K562 (cell line): ENCODE measurements around the gene ASIC3. TPM values are rescaled to one million over a fixed set of nuclear protein-coding genes. Genes with fewer than 3 reads are reported as not detected.

Source experiments
- ADNP ChIP-seq: fragments of 200-800 bp; sonication (Bioruptor generic); IDR thresholded peaks from 2 replicates; pipeline ENCODE4 v1.6.1; 2016; ENCODE audit warnings: missing genetic modification characterization, missing compliant biosample characterization
- ARID4B ChIP-seq: sonication (generic); formaldehyde crosslinking; IDR thresholded peaks from 2 replicates; pipeline ENCODE4 v1.8.0; 2022; ENCODE audit warnings: mild to moderate bottlenecking, missing genetic modification reagents
- ATF1 ChIP-seq, 2 experiments: fragments of 450-650 bp in 1 of 2; IDR thresholded peaks; 2 replicates each; pipeline ENCODE4 v1.6.1; 2016; ENCODE audit warnings: missing compliant biosample characterization in 1 of 2, missing genetic modification characterization in 1 of 2
- C11orf30 ChIP-seq: fragments of 450-650 bp; IDR thresholded peaks from 2 replicates; pipeline ENCODE4 v1.6.1; 2016; ENCODE audit warnings: low read depth, mild to moderate bottlenecking
- CBX8 ChIP-seq: fragments of 200-600 bp; sonication (generic); IDR thresholded peaks from 2 replicates; pipeline ENCODE4 v1.6.1; 2012; ENCODE audit warnings: borderline replicate concordance, mixed run types, low read depth, mild to moderate bottlenecking, moderate library complexity, mixed read lengths, low read length, control low read depth, inconsistent platforms; ENCODE audit not compliant: poor library complexity, severe bottlenecking; ENCODE audit errors: extremely low read depth
- CC2D1A ChIP-seq: fragments of 450-650 bp; IDR thresholded peaks from 2 replicates; pipeline ENCODE4 v1.6.1; 2017; ENCODE audit warnings: mild to moderate bottlenecking
- COPS2 ChIP-seq: fragments of 450-650 bp; conservative IDR thresholded peaks from 2 replicates; pipeline ENCODE4 v1.6.1; 2016; ENCODE audit warnings: mild to moderate bottlenecking, moderate library complexity
- DEAF1 ChIP-seq: fragments of 450-650 bp; formaldehyde crosslinking; IDR thresholded peaks from 2 replicates; pipeline ENCODE4 v1.4.0; 2020; ENCODE audit warnings: mild to moderate bottlenecking, moderate library complexity
- HDAC1 ChIP-seq, 2 experiments: fragments of 450-650 bp; IDR thresholded peaks; 2 replicates each; pipeline ENCODE4 v1.6.1; 2016 to 2017; ENCODE audit warnings: inconsistent platforms in 1 of 2, mild to moderate bottlenecking in 1 of 2, moderate library complexity in 1 of 2
- HSF4 ChIP-seq: fragments of 250-450 bp; sonication (Bioruptor Pico); IDR thresholded peaks from 2 replicates; pipeline ENCODE4 v2.1.2; 2022; ENCODE audit warnings: mild to moderate bottlenecking, moderate library complexity, borderline replicate concordance
- MTF1 ChIP-seq: fragments of 250-450 bp; sonication (Bioruptor Pico); IDR thresholded peaks from 2 replicates; pipeline ENCODE4 v1.9.0; 2021; ENCODE audit warnings: moderate library complexity, mild to moderate bottlenecking, inconsistent platforms, borderline replicate concordance
- NFRKB ChIP-seq: fragments of 450-650 bp; IDR thresholded peaks from 2 replicates; pipeline ENCODE4 v1.6.1; 2016; ENCODE audit warnings: low read depth
- OTX1 ChIP-seq: fragments of 450-650 bp; formaldehyde crosslinking; IDR thresholded peaks from 2 replicates; pipeline ENCODE4 v1.4.0; 2022; ENCODE audit warnings: mild to moderate bottlenecking
- PCBP2 ChIP-seq: fragments of 200-400 bp; formaldehyde crosslinking; IDR thresholded peaks from 2 replicates; pipeline ENCODE4 v1.6.1; 2018; ENCODE audit warnings: low read length, low read depth, mild to moderate bottlenecking, moderate library complexity; ENCODE audit not compliant: poor library complexity, severe bottlenecking
- THAP12 ChIP-seq: fragments of 250-450 bp; sonication (Bioruptor Pico); IDR thresholded peaks from 2 replicates; pipeline ENCODE4 v1.9.0; 2021; ENCODE audit warnings: mild to moderate bottlenecking, inconsistent platforms
- ZBTB26 ChIP-seq: fragments of 450-650 bp; formaldehyde crosslinking; IDR thresholded peaks from 2 replicates; pipeline ENCODE4 v1.4.0; 2022; ENCODE audit warnings: missing genetic modification characterization
- ZNF232 ChIP-seq: sonication (generic); formaldehyde crosslinking; IDR thresholded peaks from 2 replicates; pipeline ENCODE4 v1.8.0; 2022; ENCODE audit warnings: mild to moderate bottlenecking, missing genetic modification reagents
- ZNF644 ChIP-seq: fragments of 200-800 bp; sonication (Bioruptor generic); IDR thresholded peaks from 2 replicates; pipeline ENCODE4 v1.6.1; 2016; ENCODE audit warnings: low read depth, missing genetic modification characterization, missing compliant biosample characterization
- polyA plus RNA-seq, 8 experiments: library from polyadenylated mRNA; depleted of rRNA in 4 of 8; stranded (reverse) in 5 of 8; unstranded in 3 of 8; fragments of >200 nt; fragmentation: Nextera tagmentation in 2 of 8; fragmentation: Illumina TruSeq in 1 of 8; extraction: Ambion mirVana in 2 of 8; extraction: Trizol in 1 of 8; gene quantifications; 2 replicates each; pipeline versions ENCODE4 v1.2.1 to v1.2.3, GENCODE V29; 2011 to 2014; ENCODE audit warnings: inconsistent platforms in 1 of 8, missing spikeins in 1 of 8
- total RNA-seq, 7 experiments: library from RNA; depleted of rRNA in 6 of 7; stranded (reverse); fragments of >200 nt in 6 of 7; fragmentation: Illumina TruSeq in 2 of 7; extraction: Trizol in 2 of 7; gene quantifications; 2 replicates each; pipeline versions ENCODE4 v1.2.1 to v1.2.3, GENCODE V29; 2011 to 2021; ENCODE audit warnings: low replicate concordance in 1 of 7

Gene ASIC3
- total and polyA plus RNA-seq, 9 of the 15 experiments (the other 6 are each of a cell fraction or from before 2014, with no cell fraction given), result 0.11 to 5.0 (median 0.87) TPM

GRCh38 chr7:151080522-151081169 is 32.3 kb downstream of the ASIC3 start, which contains the start of gene FASTK (continued):
- TF ChIP-seq OTX1 (CRISPR knock-in tag) (peak; percentile 78), ZNF644 (tag) (peak; percentile 83; the same call in 1 of the 2 replicates), C11orf30 (no peak), CBX8 (no peak), COPS2 (no peak), PCBP2 (no peak), NFRKB (peak; percentile 92; the same call in 1 of the 2 replicates), THAP12 (peak; percentile 86; the same call in 1 of the 2 replicates), MTF1 (CRISPR knock-in tag) (no peak), CC2D1A (no peak), ZNF232 (CRISPR knock-in tag) (0 out of 2 replicates have a peak, but pooled peaks have one; percentile 42), ADNP (tag) (no peak), HDAC1 (IDR thresholded peaks at IDR 0.05) (peak in 1 of 2 experiments; percentile 23; a peak in 2 of 4 replicates), ZBTB26 (CRISPR knock-in tag) (peak; percentile 60; the same call in 1 of the 2 replicates), DEAF1 (CRISPR knock-in tag) (peak; percentile 97), ATF1 (CRISPR knock-in tag; IDR thresholded peaks at IDR 0.05) (no peak), ATF1 (tag; IDR thresholded peaks at IDR 0.05) (peak; percentile 86), ARID4B (CRISPR knock-in tag) (peak; percentile 2; the same call in 1 of the 2 replicates), HSF4 (CRISPR knock-in tag) (no peak)
